Mucosa of descending colon (tissue), 3 donors: ENCODE data around the gene SF3B2. TPM values are rescaled to one million over a fixed set of nuclear protein-coding genes. Genes with fewer than 3 reads are reported as not detected.
A peak's percentile ranks its signal among the peaks of the same experiment; 100 is the strongest.

Experiments
- ATAC-seq: fragments of 200-7000 bp; cut with Tn5 transposase; one replicate; pipeline ENCODE4 v1.9.1; 2020; ENCODE audit warnings: mild to moderate bottlenecking, moderate library complexity
- DNase-seq, 3 donors: peaks; one replicate each; pipeline ENCODE4 v3.0.0-alpha.2; 2020
- H3K36me3 ChIP-seq: fragments of 200-600 bp; one replicate; pipeline ENCODE4 v1.8.0; 2021; ENCODE audit warnings: low read depth, mild to moderate bottlenecking
- H3K4me1 ChIP-seq: fragments of 200-600 bp; one replicate; pipeline ENCODE4 v1.8.0; 2021; ENCODE audit warnings: low read depth, mild to moderate bottlenecking
- H3K4me3 ChIP-seq: fragments of 200-600 bp; one replicate; pipeline ENCODE4 v1.8.0; 2021; ENCODE audit warnings: mild to moderate bottlenecking
- H3K9me3 ChIP-seq: fragments of 200-600 bp; one replicate; pipeline ENCODE4 v1.8.0; 2021; ENCODE audit warnings: mild to moderate bottlenecking
- intact Hi-C, 2 donors: fragments of 100-400 bp; cut with DNase I in 1 of 2; cut with micrococcal nuclease in 1 of 2; formaldehyde crosslinking; loops; one replicate each; pipeline versions ENCODE4 v1.11.0 to v1.11.1; 2022; cut with DNase I, micrococcal nuclease
- total RNA-seq, 3 donors: library from RNA; stranded (reverse); fragmentation: NEBNext Ultra II Directional in 2 of 3; extraction: Animal tissue kit (Norgen Biotek cat#: 25700) in 2 of 3; gene quantifications; one replicate each; pipeline versions ENCODE4 v1.2.1 to v1.2.4, GENCODE V29; 2021 to 2023
- TF ChIP-seq, protein P1 (sequence below): fragments of 200-600 bp; IDR thresholded peaks from one replicate; pipeline ENCODE4 v1.8.0; 2022; ENCODE audit warnings: antibody characterized with exemption, mild to moderate bottlenecking
- donor health status: DM: no; HTN: no; CAD: no; lungs with moderate emphysema.
- donor health status: DM: no; HTN: no; CAD: no.
- donor health status: DM: no; HTN: yes; CAD: no.

Gene SF3B2
- total RNA-seq, 3 donors from 2014 or later, result 116 to 143 (median 135) TPM

DNA sequence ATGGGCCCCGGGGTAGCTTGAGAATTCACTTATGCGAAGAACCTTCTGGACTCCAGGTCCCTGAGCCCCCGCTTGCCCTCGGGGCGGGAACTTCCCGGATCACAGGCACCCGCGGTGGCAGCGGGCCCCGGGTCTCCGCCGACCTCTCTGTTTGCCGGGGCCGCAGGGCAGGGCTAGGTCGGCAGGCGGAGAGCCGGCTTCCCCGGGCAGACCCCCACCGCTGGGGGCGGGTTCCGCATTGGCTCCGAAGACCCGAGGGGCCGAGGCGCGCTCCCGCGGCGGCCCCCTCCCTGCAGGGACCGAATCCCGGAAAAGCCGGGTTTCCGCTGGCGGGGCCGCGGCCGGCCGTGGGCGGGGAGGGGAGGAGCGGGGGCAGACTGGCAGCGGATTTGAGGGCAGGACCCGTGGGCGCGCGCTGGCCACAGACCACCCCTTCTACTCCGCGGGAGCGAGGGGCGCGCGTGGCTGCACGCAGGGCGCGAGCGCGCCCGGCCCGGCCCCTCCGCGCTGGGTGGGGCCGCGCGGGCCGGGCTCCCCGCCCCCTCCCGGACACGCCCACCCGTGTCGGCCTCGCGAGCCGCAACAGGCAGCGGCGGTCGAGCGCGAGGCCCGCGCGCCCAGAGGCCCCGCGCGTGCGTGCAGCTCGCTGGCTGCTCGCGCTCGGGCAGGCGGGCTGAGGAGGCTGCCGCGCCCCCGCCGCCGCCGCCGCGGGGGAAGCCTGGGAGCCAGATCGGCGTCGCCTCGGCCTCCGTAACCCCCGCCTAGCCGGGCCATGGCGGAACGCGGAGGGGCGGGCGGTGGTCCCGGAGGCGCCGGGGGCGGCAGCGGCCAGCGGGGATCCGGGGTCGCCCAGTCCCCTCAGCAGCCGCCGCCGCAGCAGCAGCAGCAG is 17.8 kb downstream of the SF3B2 start, which contains the start of gene PACS1:
TSS of gene PACS1 (plus strand) at position 558 of the 889 bp plus-strand sequence. CDS start at position 773, 215 bp downstream.
- ATAC-seq (peak; percentile 83), DNase-seq (peak; percentile 68 to 92 (median 85))
- H3K9me3 ChIP-seq, result no peaks in the 10 kb centered on the region
- peak within 1 kb of the TSS; percentile 56 for H3K4me3 ChIP-seq
- intact Hi-C loops, result no loop called here
- TF ChIP-seq, protein P1, sequence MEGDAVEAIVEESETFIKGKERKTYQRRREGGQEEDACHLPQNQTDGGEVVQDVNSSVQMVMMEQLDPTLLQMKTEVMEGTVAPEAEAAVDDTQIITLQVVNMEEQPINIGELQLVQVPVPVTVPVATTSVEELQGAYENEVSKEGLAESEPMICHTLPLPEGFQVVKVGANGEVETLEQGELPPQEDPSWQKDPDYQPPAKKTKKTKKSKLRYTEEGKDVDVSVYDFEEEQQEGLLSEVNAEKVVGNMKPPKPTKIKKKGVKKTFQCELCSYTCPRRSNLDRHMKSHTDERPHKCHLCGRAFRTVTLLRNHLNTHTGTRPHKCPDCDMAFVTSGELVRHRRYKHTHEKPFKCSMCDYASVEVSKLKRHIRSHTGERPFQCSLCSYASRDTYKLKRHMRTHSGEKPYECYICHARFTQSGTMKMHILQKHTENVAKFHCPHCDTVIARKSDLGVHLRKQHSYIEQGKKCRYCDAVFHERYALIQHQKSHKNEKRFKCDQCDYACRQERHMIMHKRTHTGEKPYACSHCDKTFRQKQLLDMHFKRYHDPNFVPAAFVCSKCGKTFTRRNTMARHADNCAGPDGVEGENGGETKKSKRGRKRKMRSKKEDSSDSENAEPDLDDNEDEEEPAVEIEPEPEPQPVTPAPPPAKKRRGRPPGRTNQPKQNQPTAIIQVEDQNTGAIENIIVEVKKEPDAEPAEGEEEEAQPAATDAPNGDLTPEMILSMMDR, result no peak
- no peaks in the 10 kb centered on the region for H3K36me3 ChIP-seq
- H3K4me1 ChIP-seq, result peaks cover 3% of the 10 kb centered on the region

DNA sequence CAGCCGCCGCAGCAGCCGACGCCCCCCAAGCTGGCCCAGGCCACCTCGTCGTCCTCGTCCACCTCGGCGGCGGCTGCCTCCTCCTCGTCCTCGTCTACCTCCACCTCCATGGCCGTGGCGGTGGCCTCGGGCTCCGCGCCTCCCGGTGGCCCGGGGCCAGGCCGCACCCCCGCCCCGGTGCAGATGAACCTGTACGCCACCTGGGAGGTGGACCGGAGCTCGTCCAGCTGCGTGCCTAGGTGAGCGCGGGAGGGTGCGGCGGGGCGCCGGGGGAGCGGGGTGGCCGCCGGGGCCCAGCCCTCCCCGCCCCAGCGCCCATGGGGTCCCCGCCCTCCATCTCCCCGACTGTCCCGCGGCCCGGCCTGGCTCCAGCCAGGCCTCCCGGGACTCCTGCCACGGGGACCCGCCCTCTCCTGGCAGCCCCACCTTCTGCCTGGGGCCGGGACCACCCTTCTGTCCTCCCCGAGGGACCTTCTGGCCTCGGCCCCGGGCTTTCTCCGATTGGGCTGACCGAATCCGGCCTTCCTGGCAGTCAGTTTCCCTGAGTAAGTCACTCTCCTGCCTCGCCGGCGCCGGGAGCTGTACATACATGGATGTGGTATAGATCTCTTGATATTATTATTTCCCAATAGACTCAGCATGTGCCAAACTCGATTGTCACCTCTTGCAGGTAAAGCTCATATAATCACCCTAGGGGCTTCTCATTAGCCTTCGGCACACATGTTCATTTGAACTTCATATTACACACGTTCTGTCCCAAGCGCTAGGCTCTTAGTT is 18.6 kb downstream of the SF3B2 start:
- H3K36me3 ChIP-seq, result no peaks in the 10 kb centered on the region
- intact Hi-C loops, result no loop called here
- peak overlapping the region; percentile 56 for H3K4me3 ChIP-seq
- peaks cover 3% of the 10 kb centered on the region for H3K4me1 ChIP-seq
- peak; percentile 39 to 79 (median 66) for DNase-seq
- TF ChIP-seq, protein P1, result no peak
- no peaks in the 10 kb centered on the region for H3K9me3 ChIP-seq
- ATAC-seq, result peak; percentile 40

DNA sequence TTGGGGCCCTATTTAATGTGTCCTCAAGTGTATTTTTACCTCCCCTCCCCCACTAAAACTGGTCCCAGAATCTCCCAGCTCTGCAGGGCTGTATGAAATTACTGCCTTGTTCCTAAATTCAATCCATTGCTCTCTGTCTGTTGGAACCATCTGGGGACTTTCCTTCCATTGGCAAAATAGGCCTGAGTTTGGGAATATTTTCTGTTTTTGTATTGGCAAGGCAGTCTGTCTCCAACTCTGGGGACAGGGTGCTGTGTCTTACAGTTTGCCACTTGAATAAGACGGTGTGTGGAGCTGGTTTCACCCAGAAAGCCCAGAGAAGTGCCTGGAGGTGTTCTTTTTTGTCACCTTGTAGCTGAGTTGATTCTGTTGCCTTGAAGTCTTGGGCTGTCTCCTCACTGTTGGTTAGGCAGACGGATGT is 19.2 kb downstream of the SF3B2 start:
- H3K4me3 ChIP-seq, result no peak overlapping the region
- DNase-seq (no peak), ATAC-seq (no peak)
- TF ChIP-seq, protein P1, result no peak
- no peaks in the 10 kb centered on the region for H3K36me3 ChIP-seq
- H3K9me3 ChIP-seq, result no peaks in the 10 kb centered on the region
- intact Hi-C loops, result no loop called here
- H3K4me1 ChIP-seq, result peaks cover 3% of the 10 kb centered on the region

DNA sequence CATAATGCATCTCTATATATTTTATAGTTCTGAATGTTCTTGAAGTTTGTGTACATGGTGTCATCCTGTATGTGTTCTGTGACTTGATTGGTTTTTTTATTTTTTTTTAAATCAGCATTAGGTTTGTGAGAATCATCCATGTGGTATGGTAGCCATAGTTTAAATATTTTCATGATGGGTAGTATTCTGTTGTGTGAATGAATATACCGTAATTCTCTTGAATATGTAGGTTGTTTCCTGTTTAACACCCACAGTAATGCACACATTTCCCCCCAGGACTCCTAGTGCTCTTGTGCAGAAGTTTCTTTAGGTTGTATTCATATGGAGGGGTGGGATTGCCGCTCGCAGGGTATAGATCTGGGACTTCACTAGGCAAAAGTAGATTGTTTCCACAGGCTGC is 19.9 kb downstream of the SF3B2 start:
- no peak for ATAC-seq
- no peak for DNase-seq
- H3K4me1 ChIP-seq, result peaks cover 3% of the 10 kb centered on the region
- H3K9me3 ChIP-seq, result no peaks in the 10 kb centered on the region
- H3K4me3 ChIP-seq, result no peak overlapping the region
- TF ChIP-seq, protein P1, result no peak
- H3K36me3 ChIP-seq, result no peaks in the 10 kb centered on the region
- intact Hi-C loops, result no loop called here

DNA sequence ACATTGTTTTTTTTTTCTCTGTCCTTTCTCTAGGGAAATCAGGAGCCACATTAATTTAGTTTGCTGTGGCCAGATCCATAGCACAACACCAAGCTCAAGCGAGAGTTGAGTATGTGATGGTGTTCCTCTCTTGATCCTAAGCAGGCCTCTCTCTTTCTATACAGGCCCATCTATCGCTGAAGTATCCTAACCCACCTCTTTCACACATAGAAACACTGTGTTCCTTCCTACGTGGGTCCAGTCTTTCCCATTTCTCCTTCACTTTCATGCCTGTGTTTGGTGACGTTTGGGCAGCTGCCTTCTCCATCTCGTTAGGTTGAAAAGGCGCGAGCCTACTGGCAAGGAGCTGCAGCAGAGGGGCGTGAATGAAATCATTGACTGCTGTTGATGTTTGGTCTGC is 20.4 kb downstream of the SF3B2 start:
- H3K9me3 ChIP-seq, result no peaks in the 10 kb centered on the region
- H3K4me1 ChIP-seq, result peaks cover 3% of the 10 kb centered on the region
- ATAC-seq (no peak), DNase-seq (no peak)
- intact Hi-C loops, result no loop called here
- TF ChIP-seq, protein P1, result no peak
- no peaks in the 10 kb centered on the region for H3K36me3 ChIP-seq
- no peak overlapping the region for H3K4me3 ChIP-seq
